ENCODE data around the gene NUMA1.

DNA sequence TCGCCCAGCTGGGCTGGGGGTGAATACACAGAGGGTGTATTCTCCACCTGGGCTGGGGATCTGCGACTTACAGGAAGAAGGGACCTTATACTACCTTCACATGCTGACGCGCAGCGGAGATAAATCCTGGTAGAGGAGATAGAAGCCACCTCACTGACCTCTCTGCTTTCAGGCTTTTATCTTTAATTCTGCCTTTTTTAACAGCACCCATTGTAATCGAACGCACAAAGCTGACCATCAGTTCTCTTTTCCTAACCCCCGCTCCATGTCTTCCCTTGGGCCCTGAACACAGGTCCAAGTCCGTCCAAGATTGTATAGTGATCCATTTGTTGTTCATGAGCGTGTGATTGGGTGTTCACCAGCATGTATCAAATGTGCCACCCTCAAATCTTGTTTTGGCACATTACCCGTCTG lies 23.4 kb upstream of the NUMA1 start:
- TF ChIP-seq, protein P1, sequence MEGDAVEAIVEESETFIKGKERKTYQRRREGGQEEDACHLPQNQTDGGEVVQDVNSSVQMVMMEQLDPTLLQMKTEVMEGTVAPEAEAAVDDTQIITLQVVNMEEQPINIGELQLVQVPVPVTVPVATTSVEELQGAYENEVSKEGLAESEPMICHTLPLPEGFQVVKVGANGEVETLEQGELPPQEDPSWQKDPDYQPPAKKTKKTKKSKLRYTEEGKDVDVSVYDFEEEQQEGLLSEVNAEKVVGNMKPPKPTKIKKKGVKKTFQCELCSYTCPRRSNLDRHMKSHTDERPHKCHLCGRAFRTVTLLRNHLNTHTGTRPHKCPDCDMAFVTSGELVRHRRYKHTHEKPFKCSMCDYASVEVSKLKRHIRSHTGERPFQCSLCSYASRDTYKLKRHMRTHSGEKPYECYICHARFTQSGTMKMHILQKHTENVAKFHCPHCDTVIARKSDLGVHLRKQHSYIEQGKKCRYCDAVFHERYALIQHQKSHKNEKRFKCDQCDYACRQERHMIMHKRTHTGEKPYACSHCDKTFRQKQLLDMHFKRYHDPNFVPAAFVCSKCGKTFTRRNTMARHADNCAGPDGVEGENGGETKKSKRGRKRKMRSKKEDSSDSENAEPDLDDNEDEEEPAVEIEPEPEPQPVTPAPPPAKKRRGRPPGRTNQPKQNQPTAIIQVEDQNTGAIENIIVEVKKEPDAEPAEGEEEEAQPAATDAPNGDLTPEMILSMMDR (IDR thresholded peaks at IDR 0.05 in 4 of 5, conservative IDR thresholded peaks at IDR 0.05 in 1 of 5) = no peak
- no peak for TF ChIP-seq POLR2A (IDR thresholded peaks at IDR 0.05)

All from gastrocnemius medialis (tissue), 4 donors.